Natural killer cell (primary cell): ENCODE results near the gene FOXQ1. TPM values are rescaled to one million over a fixed set of nuclear protein-coding genes. Genes with fewer than 3 reads are reported as not detected.

Source experiments
- ATAC-seq, 3 donors: fragments of 150-1000 bp in 2 of 3; fragments of 200-7000 bp in 1 of 3; cut with Tn5 transposase; 1 replicate in 1 of 3; 2 replicates in 2 of 3; pipeline ENCODE4 v1.10.0; 2021; ENCODE audit warnings: mild to moderate bottlenecking in 2 of 3, moderate library complexity in 2 of 3
- DNase-seq, 2 donors: peaks; one replicate each; pipeline versions ENCODE4 v3.0.0 to v3.0.0-alpha.2; 2013 to 2021; ENCODE audit warnings: mixed read lengths in 1 of 2
- H3K27ac ChIP-seq: one replicate; pipeline ENCODE4 v1.5.1; 2013; ENCODE audit warnings: mild to moderate bottlenecking, low read length
- H3K27me3 ChIP-seq: one replicate; pipeline ENCODE4 v1.6.1; 2013; ENCODE audit warnings: low read length; ENCODE audit not compliant: control insufficient read depth, insufficient read depth
- H3K36me3 ChIP-seq: one replicate; pipeline ENCODE4 v1.6.1; 2013; ENCODE audit warnings: low read length; ENCODE audit not compliant: control insufficient read depth, insufficient read depth
- H3K4me1 ChIP-seq: one replicate; pipeline ENCODE4 v1.6.1; 2013; ENCODE audit warnings: low read length; ENCODE audit not compliant: control insufficient read depth, insufficient read depth
- H3K4me3 ChIP-seq: one replicate; pipeline ENCODE4 v1.5.1; 2013; ENCODE audit warnings: low read length
- H3K9me3 ChIP-seq: one replicate; pipeline ENCODE4 v1.6.1; 2013; ENCODE audit warnings: low read length; ENCODE audit not compliant: control insufficient read depth, insufficient read depth
- H3K27ac Mint-ChIP-seq, 2 donors: one replicate each; pipeline ENCODE4 v1.8.0; 2022; ENCODE audit warnings: mild to moderate bottlenecking in 2 of 2, mixed read lengths in 2 of 2, moderate library complexity in 1 of 2
- H3K27me3 Mint-ChIP-seq, 2 donors: one replicate each; pipeline ENCODE4 v1.8.0; 2022; ENCODE audit warnings: low read depth in 2 of 2, mixed read lengths in 2 of 2
- H3K36me3 Mint-ChIP-seq: one replicate; pipeline ENCODE4 v1.8.0; 2022; ENCODE audit warnings: mixed read lengths
- H3K4me1 Mint-ChIP-seq, 2 donors: one replicate each; pipeline ENCODE4 v1.8.0; 2022; ENCODE audit warnings: mixed read lengths in 2 of 2
- H3K4me3 Mint-ChIP-seq: one replicate; pipeline ENCODE4 v1.8.0; 2022; ENCODE audit warnings: mild to moderate bottlenecking, moderate library complexity, mixed read lengths
- H3K9me3 Mint-ChIP-seq, 2 donors: one replicate each; pipeline ENCODE4 v1.8.0; 2022; ENCODE audit warnings: mixed read lengths in 2 of 2
- CTCF ChIP-seq: fragments of 200-600 bp; IDR thresholded peaks from one replicate; pipeline ENCODE4 v1.8.0; 2022; ENCODE audit warnings: antibody characterized with exemption
- WGBS: methylation state at CpG from one replicate; pipeline ENCODE4 v1.1.7; 2013; ENCODE audit warnings: missing lambda C conversion rate; ENCODE audit not compliant: insufficient coverage; 5-methylcytosine and 5-hydroxymethylcytosine counted together
- intact Hi-C: fragments of 100-400 bp; cut with micrococcal nuclease; formaldehyde crosslinking; loops from one replicate; pipeline ENCODE4 v1.14.2; 2022
- total RNA-seq, 4 donors: library from RNA; stranded (reverse); fragments of 120-200 nt in 1 of 4; gene quantifications; one replicate each; pipeline versions ENCODE4 v1.2.3 to v1.2.4, GENCODE V29; 2013 to 2022

FOXQ1 gene
- not detected for total RNA-seq
- total RNA-seq (2013) = not detected

GRCh38 chr6:1311400-1312202 is at the start of gene FOXQ1:
Gene FOXQ1 (plus strand): TSS chr6:1312098. CDS start chr6:1312705, 607 bp downstream.
- intact Hi-C loops = no loop called here
- WGBS = 2% methylated on average over 75 of the region's 75 CpGs
- Histone ChIP-seq H3K9me3 (no peaks in the 10 kb centered on the region), H3K4me1 (peaks cover 8% of the 10 kb centered on the region), H3K27me3 (peaks cover 36% of the 10 kb centered on the region), H3K36me3 (no peaks in the 10 kb centered on the region), H3K27ac (no peak within 1 kb of the TSS), H3K4me3 (no peak within 1 kb of the TSS)
- no peaks in the 10 kb centered on the region for H3K9me3 Mint-ChIP-seq
- no peak within 1 kb of the TSS for H3K27ac Mint-ChIP-seq
- H3K4me1 Mint-ChIP-seq = peaks cover 12 to 21% of the 10 kb centered on the region in 2 donors
- H3K4me3 Mint-ChIP-seq = peak within 1 kb of the TSS; percentile 17
- H3K27me3 Mint-ChIP-seq = peaks cover 65 to 70% of the 10 kb centered on the region in 2 donors
- no peaks in the 10 kb centered on the region for H3K36me3 Mint-ChIP-seq
- no peak for TF ChIP-seq CTCF
- no peak for ATAC-seq
- DNase-seq = no peak

- Histone ChIP-seq H3K27me3 (no peaks in the 10 kb centered on the region), H3K27ac (no peak overlapping the region), H3K4me3 (no peak overlapping the region), H3K4me1 (no peaks in the 10 kb centered on the region), H3K36me3 (no peaks in the 10 kb centered on the region), H3K9me3 (no peaks in the 10 kb centered on the region)
- TF ChIP-seq CTCF = no peak
- Mint-ChIP-seq H3K27me3 (peaks cover 2 to 32% of the 10 kb centered on the region in 2 donors), H3K4me3 (no peak overlapping the region), H3K27ac (no peak overlapping the region), H3K36me3 (no peaks in the 10 kb centered on the region), H3K4me1 (no peaks in the 10 kb centered on the region), H3K9me3 (no peaks in the 10 kb centered on the region)
- intact Hi-C loops = no loop called here
- no peak for DNase-seq
- ATAC-seq = no peak
- WGBS = 82% methylated on average over 6 of the region's 6 CpGs
Observed at GRCh38 chr6:1262704-1263038, 49.2 kb upstream of the FOXQ1 start.

GRCh38 chr6:1263039-1263849 is 48.7 kb upstream of the FOXQ1 start:
- ATAC-seq (no peak), DNase-seq (no peak)
- Mint-ChIP-seq H3K27me3 (peaks cover 2 to 28% of the 10 kb centered on the region in 2 donors), H3K36me3 (no peaks in the 10 kb centered on the region), H3K27ac (no peak overlapping the region), H3K4me3 (no peak overlapping the region), H3K4me1 (no peaks in the 10 kb centered on the region), H3K9me3 (no peaks in the 10 kb centered on the region)
- H3K27ac ChIP-seq = no peak overlapping the region
- no peaks in the 10 kb centered on the region for H3K27me3 ChIP-seq
- no peak overlapping the region for H3K4me3 ChIP-seq
- no peak for TF ChIP-seq CTCF
- H3K9me3 ChIP-seq = no peaks in the 10 kb centered on the region
- intact Hi-C loops = no loop called here
- 84% methylated on average over 12 of the region's 12 CpGs for WGBS
- no peaks in the 10 kb centered on the region for H3K4me1 ChIP-seq
- H3K36me3 ChIP-seq = no peaks in the 10 kb centered on the region
